Effector memory CD4-positive, alpha-beta T cell (primary cell): ENCODE data around the gene HJV.
A peak's percentile ranks its signal among the peaks of the same experiment; 100 is the strongest.
"Not testable (repeated sequence)": the region's sequence is repeated elsewhere in the genome, so short reads cannot be mapped to it uniquely, and the experiment has no call there.

Experiments
- DNase-seq, 3 donors: peaks; one replicate each; pipeline ENCODE4 v3.0.0-alpha.2; 2020
- H3K27ac ChIP-seq: 2 replicates; pipeline ENCODE4 v1.7.0; 2013; ENCODE audit warnings: mild to moderate bottlenecking, low read length, moderate library complexity; ENCODE audit not compliant: insufficient read depth, poor library complexity, severe bottlenecking
- H3K27me3 ChIP-seq: replicated peaks from 2 replicates; pipeline ENCODE4 v1.7.0; 2013; ENCODE audit warnings: mild to moderate bottlenecking, low read length; ENCODE audit not compliant: insufficient read depth, control insufficient read depth, poor library complexity, severe bottlenecking
- H3K36me3 ChIP-seq: 2 replicates; pipeline ENCODE4 v1.7.0; 2013; ENCODE audit warnings: mild to moderate bottlenecking, low read length, moderate library complexity; ENCODE audit not compliant: control insufficient read depth, insufficient read depth
- H3K4me1 ChIP-seq: 2 replicates; pipeline ENCODE4 v1.7.0; 2013; ENCODE audit warnings: low read length, mild to moderate bottlenecking; ENCODE audit not compliant: control insufficient read depth, insufficient read depth, poor library complexity, severe bottlenecking
- H3K4me3 ChIP-seq: 2 replicates; pipeline ENCODE4 v1.7.0; 2013; ENCODE audit warnings: low read length, low read depth, mild to moderate bottlenecking; ENCODE audit not compliant: insufficient read depth, poor library complexity, severe bottlenecking
- H3K9me3 ChIP-seq: 2 replicates; pipeline ENCODE4 v1.7.0; 2013; ENCODE audit warnings: mild to moderate bottlenecking, low read length, moderate library complexity; ENCODE audit not compliant: control insufficient read depth
- total RNA-seq, 3 donors: gene quantifications; one replicate each; lab custom pipeline; 2026; lab: John Stamatoyannopoulos, UW

Gene HJV
- total RNA-seq = 0 reads per million in 3 donors

- no peaks in the 10 kb centered on the region for H3K9me3 ChIP-seq
- H3K4me1 ChIP-seq = peaks cover 7% of the 10 kb centered on the region
- H3K27ac ChIP-seq = no peak within 1 kb of the TSS
- H3K36me3 ChIP-seq = no peaks in the 10 kb centered on the region
- H3K4me3 ChIP-seq = no peak within 1 kb of the TSS
- no peak for DNase-seq
- H3K27me3 ChIP-seq = peaks cover 29% of the 10 kb centered on the region
Measured at GRCh38 chr1:146021622-146022402, at the start of gene HJV. TSS of gene HJV (minus strand) at chr1:146021735. CDS start at chr1:146020231, 1,504 bp downstream.

- not testable (repeated sequence) for H3K27me3 ChIP-seq, DNase-seq, H3K27ac ChIP-seq, H3K4me3 ChIP-seq, H3K9me3 ChIP-seq, H3K36me3 ChIP-seq, H3K4me1 ChIP-seq
Measured at GRCh38 chr1:146059148-146059547, 37.6 kb upstream of the HJV start.

- not testable (repeated sequence) for H3K27me3 ChIP-seq, H3K9me3 ChIP-seq, H3K36me3 ChIP-seq, H3K4me1 ChIP-seq
- H3K4me3 ChIP-seq = peak overlapping the region; percentile 22
- peak; percentile 55 to 72 (median 63) for DNase-seq
- H3K27ac ChIP-seq = peak overlapping the region; percentile 68
Measured at GRCh38 chr1:146051852-146052676, 30.5 kb upstream of the HJV start.

GRCh38 chr1:146051452-146051851, 29.9 kb upstream of the HJV start:
- H3K4me3 ChIP-seq = peak overlapping the region; percentile 22
- no peaks in the 10 kb centered on the region for H3K36me3 ChIP-seq
- H3K4me1 ChIP-seq = no peaks in the 10 kb centered on the region
- DNase-seq = no peak
- no peaks in the 10 kb centered on the region for H3K9me3 ChIP-seq
- H3K27me3 ChIP-seq = no peaks in the 10 kb centered on the region
- peak overlapping the region; percentile 68 for H3K27ac ChIP-seq

- not testable (repeated sequence) for H3K4me3 ChIP-seq, H3K27ac ChIP-seq, H3K9me3 ChIP-seq, H3K4me1 ChIP-seq, H3K27me3 ChIP-seq, H3K36me3 ChIP-seq, DNase-seq
Measured at GRCh38 chr1:146050652-146050963, 29.1 kb upstream of the HJV start.

GRCh38 chr1:146049866-146050651, 28.5 kb upstream of the HJV start:
- DNase-seq, H3K36me3 ChIP-seq, H3K4me1 ChIP-seq, H3K4me3 ChIP-seq, H3K27me3 ChIP-seq, H3K9me3 ChIP-seq, H3K27ac ChIP-seq: not testable (repeated sequence)

GRCh38 chr1:146049436-146049835, 27.9 kb upstream of the HJV start:
- DNase-seq = no peak
- Histone ChIP-seq H3K27me3 (no peaks in the 10 kb centered on the region), H3K27ac (no peak overlapping the region), H3K36me3 (no peaks in the 10 kb centered on the region), H3K9me3 (no peaks in the 10 kb centered on the region), H3K4me1 (no peaks in the 10 kb centered on the region), H3K4me3 (no peak overlapping the region)

GRCh38 chr1:146048514-146049115, 27.1 kb upstream of the HJV start:
- not testable (repeated sequence) for H3K4me3 ChIP-seq, DNase-seq, H3K27me3 ChIP-seq, H3K27ac ChIP-seq, H3K4me1 ChIP-seq, H3K36me3 ChIP-seq, H3K9me3 ChIP-seq

- Histone ChIP-seq H3K27ac (no peak overlapping the region), H3K9me3 (no peaks in the 10 kb centered on the region), H3K36me3 (no peaks in the 10 kb centered on the region), H3K4me3 (no peak overlapping the region), H3K4me1 (no peaks in the 10 kb centered on the region), H3K27me3 (no peaks in the 10 kb centered on the region)
- no peak for DNase-seq
Measured at GRCh38 chr1:146046664-146047063, 25.1 kb upstream of the HJV start.
